ENCODE data around the gene PET117. TPM values are rescaled to one million over a fixed set of nuclear protein-coding genes. Genes with fewer than 3 reads are reported as not detected.
"Not testable (repeated sequence)": the region's sequence is repeated elsewhere in the genome, so short reads cannot be mapped to it uniquely, and the experiment has no call there.

PET117 gene
- total and polyA plus RNA-seq, 4 donors, result 8.9 to 13.5 (median 12.0) TPM

DNA sequence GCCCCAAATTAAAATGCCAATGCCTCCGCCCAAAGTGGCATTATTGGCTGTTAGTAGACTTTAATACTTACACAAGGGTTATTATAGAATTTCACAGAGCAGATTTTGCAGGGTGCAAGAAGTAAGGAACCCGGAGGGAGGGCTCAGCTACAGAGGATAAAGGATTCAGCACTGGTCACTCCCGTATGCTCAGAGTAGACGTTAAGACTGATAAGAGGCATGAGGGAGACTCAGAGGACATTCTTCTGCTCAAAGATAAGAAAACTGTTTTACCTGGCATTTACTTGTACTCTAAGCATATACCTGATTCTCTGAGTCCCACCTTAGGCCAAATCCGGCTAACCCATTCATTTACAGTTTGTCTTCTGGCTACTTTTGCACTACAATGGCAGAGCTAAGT lies 43.5 kb upstream of the PET117 start:
- Histone ChIP-seq H3K4me1 (ENCODE audit: control insufficient read depth in 5 of 5, insufficient read depth in 5 of 5, low read length in 5 of 5) (no peaks in the 10 kb centered on the region), H3K9me3 (ENCODE audit: control insufficient read depth in 4 of 4, insufficient read depth in 3 of 4, low read length in 3 of 4) (peaks cover 0 to 2% (median 0%) of the 10 kb centered on the region in 4 donors), H3K27ac (ENCODE audit: low read depth in 1 of 2, low read length in 1 of 2) (no peak overlapping the region), H3K4me3 (no peak overlapping the region), H3K36me3 (ENCODE audit: control insufficient read depth in 4 of 4, insufficient read depth in 4 of 4, low read length in 4 of 4) (no peaks in the 10 kb centered on the region), H3K27me3 (ENCODE audit: control insufficient read depth in 3 of 3, insufficient read depth in 3 of 3, low read length in 2 of 3) (no peaks in the 10 kb centered on the region), H3K9ac (ENCODE audit: insufficient read depth in 1 of 2, low read length in 2 of 2) (no peak overlapping the region)
- DNase-seq (no peak), ATAC-seq (ENCODE audit: insufficient read depth, low FRiP score) (no peak)
- TF ChIP-seq, protein P1, sequence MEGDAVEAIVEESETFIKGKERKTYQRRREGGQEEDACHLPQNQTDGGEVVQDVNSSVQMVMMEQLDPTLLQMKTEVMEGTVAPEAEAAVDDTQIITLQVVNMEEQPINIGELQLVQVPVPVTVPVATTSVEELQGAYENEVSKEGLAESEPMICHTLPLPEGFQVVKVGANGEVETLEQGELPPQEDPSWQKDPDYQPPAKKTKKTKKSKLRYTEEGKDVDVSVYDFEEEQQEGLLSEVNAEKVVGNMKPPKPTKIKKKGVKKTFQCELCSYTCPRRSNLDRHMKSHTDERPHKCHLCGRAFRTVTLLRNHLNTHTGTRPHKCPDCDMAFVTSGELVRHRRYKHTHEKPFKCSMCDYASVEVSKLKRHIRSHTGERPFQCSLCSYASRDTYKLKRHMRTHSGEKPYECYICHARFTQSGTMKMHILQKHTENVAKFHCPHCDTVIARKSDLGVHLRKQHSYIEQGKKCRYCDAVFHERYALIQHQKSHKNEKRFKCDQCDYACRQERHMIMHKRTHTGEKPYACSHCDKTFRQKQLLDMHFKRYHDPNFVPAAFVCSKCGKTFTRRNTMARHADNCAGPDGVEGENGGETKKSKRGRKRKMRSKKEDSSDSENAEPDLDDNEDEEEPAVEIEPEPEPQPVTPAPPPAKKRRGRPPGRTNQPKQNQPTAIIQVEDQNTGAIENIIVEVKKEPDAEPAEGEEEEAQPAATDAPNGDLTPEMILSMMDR (IDR thresholded peaks at IDR 0.05; ENCODE audit: control extremely low read depth, extremely low read depth), result no peak
- 72 to 80% methylated on average over 5 of the region's 5 CpGs for WGBS, 2 donors

DNA sequence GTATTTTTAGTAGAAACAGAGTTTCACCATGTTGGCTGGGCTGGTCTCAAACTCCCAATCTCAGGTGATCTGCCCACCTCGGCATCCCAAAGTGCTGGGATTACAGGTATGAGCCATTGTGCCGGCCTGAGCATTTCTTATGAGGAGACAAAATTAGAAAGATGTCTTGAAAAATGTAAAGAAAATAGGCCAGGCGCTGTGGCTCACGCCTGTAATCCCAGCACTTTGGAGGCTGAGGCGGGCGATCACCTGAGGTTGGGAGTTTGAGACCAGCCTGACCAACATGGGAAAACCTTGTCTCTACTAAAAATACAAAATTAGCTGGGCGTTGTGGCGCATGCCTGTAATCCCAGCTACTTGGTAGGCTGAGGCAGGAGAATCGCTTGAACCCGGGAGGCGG lies 37.1 kb upstream of the PET117 start:
- not testable (repeated sequence) for H3K4me3 ChIP-seq; H3K9me3 ChIP-seq (ENCODE audit: control insufficient read depth in 4 of 4, insufficient read depth in 3 of 4, low read length in 3 of 4); H3K27me3 ChIP-seq (ENCODE audit: control insufficient read depth in 3 of 3, insufficient read depth in 3 of 3, low read length in 2 of 3); H3K9ac ChIP-seq (ENCODE audit: insufficient read depth in 1 of 2, low read length in 2 of 2); H3K36me3 ChIP-seq (ENCODE audit: control insufficient read depth in 4 of 4, insufficient read depth in 4 of 4, low read length in 4 of 4); ATAC-seq (ENCODE audit: insufficient read depth, low FRiP score); H3K27ac ChIP-seq (ENCODE audit: low read depth in 1 of 2, low read length in 1 of 2); DNase-seq; H3K4me1 ChIP-seq (ENCODE audit: control insufficient read depth in 5 of 5, insufficient read depth in 5 of 5, low read length in 5 of 5)
- WGBS, 2 donors, result 94 to 96% methylated on average over 11 of the region's 11 CpGs

DNA sequence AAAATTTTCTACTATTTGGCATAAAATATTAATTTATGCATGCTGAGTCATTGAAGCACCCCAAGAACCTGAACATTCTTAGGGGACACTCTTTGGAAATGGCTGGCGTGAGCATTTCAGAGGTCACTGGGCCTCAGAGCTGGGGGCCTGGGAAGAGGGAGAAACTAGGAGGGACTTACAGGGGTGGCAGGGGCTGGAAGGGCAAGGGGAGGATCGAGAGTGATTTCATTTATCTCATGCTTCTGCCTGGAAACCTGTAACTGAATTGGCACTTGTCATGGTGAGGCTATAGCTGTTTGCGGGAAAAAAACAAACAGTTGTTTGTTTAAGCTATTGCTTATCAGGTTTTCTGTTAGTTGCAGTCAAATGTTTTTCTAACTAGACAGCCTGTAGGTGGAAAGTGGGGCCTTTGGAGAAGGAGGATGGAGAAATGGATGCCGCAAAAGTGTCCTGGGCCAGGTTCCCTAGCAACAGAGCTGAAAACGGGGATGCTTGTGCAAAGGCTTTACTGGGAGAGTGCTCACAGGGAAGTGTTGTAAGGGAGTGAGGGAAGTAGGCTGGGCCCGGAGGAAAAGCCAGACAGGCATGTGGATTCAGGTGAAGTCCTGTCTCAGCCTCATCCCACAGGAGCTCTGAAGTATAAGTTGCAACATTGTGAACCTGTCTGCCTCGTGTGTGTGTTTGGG lies 36.4 kb upstream of the PET117 start:
- H3K9ac ChIP-seq (ENCODE audit: insufficient read depth in 1 of 2, low read length in 2 of 2), result no peak overlapping the region
- WGBS, 2 donors, result 47 to 53% methylated on average over 7 of the region's 7 CpGs
- TF ChIP-seq, protein P1 (IDR thresholded peaks at IDR 0.05; ENCODE audit: control extremely low read depth, extremely low read depth), result no peak
- no peak for ATAC-seq (ENCODE audit: insufficient read depth, low FRiP score)
- H3K36me3 ChIP-seq (ENCODE audit: control insufficient read depth in 4 of 4, insufficient read depth in 4 of 4, low read length in 4 of 4), result no peaks in the 10 kb centered on the region
- no peaks in the 10 kb centered on the region for H3K4me1 ChIP-seq (ENCODE audit: control insufficient read depth in 5 of 5, insufficient read depth in 5 of 5, low read length in 5 of 5)
- no peak for DNase-seq
- H3K27ac ChIP-seq (ENCODE audit: low read depth in 1 of 2, low read length in 1 of 2), result no peak overlapping the region
- H3K27me3 ChIP-seq (ENCODE audit: control insufficient read depth in 3 of 3, insufficient read depth in 3 of 3, low read length in 2 of 3), result no peaks in the 10 kb centered on the region
- H3K4me3 ChIP-seq, result no peak overlapping the region
- no peaks in the 10 kb centered on the region for H3K9me3 ChIP-seq (ENCODE audit: control insufficient read depth in 4 of 4, insufficient read depth in 3 of 4, low read length in 3 of 4)

DNA sequence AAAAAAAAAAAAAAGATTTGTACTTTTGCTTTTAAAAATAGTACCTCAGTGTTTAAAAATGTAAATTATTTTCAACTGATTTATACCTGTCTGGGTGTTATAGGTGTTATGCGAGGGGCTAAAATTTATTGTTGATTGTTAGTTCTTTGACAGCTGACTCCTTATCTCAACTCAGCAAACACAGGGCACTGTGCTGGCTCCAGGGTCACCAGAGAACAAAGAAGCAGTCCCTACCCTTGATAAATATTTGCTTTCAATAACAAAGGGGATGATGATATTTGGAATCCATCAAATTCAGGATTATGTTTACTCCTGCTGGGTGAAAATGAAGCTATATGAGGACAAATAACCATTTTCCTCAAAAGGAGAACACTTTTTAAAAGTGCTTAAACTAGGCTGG lies 34.2 kb upstream of the PET117 start:
- no peak for DNase-seq
- no peak for ATAC-seq (ENCODE audit: insufficient read depth, low FRiP score)
- Histone ChIP-seq H3K36me3 (ENCODE audit: control insufficient read depth in 4 of 4, insufficient read depth in 4 of 4, low read length in 4 of 4) (no peaks in the 10 kb centered on the region), H3K27me3 (ENCODE audit: control insufficient read depth in 3 of 3, insufficient read depth in 3 of 3, low read length in 2 of 3) (no peaks in the 10 kb centered on the region), H3K4me1 (ENCODE audit: control insufficient read depth in 5 of 5, insufficient read depth in 5 of 5, low read length in 5 of 5) (no peaks in the 10 kb centered on the region), H3K4me3 (no peak overlapping the region), H3K9me3 (ENCODE audit: control insufficient read depth in 4 of 4, insufficient read depth in 3 of 4, low read length in 3 of 4) (no peaks in the 10 kb centered on the region), H3K27ac (ENCODE audit: low read depth in 1 of 2, low read length in 1 of 2) (no peak overlapping the region), H3K9ac (ENCODE audit: insufficient read depth in 1 of 2, low read length in 2 of 2) (no peak overlapping the region)
- TF ChIP-seq, protein P1 (IDR thresholded peaks at IDR 0.05; ENCODE audit: control extremely low read depth, extremely low read depth), result no peak
- WGBS, 2 donors, result 45 to 69% methylated on average over 1 of the region's 1 CpG

Data from lung (tissue), 12 donors.